ENCODE data around the gene PTPN23.

Gene PTPN23

GRCh38 chr3:47419083-47420043 is 38.5 kb downstream of the PTPN23 start:
- no peak for DNase-seq (ENCODE audit: low read depth)

GRCh38 chr3:47420044-47420430 is 39.2 kb downstream of the PTPN23 start:
- DNase-seq (ENCODE audit: low read depth): no peak

GRCh38 chr3:47420511-47421484 is 40.0 kb downstream of the PTPN23 start:
- peak; percentile 79 for DNase-seq (ENCODE audit: low read depth)

GRCh38 chr3:47421741-47422649 is 41.2 kb downstream of the PTPN23 start:
- DNase-seq (ENCODE audit: low read depth): no peak

- no peak for DNase-seq (ENCODE audit: low read depth)
Observed at GRCh38 chr3:47422743-47423142, 41.9 kb downstream of the PTPN23 start.

GRCh38 chr3:47423548-47424145 is 42.8 kb downstream of the PTPN23 start:
- no peak for DNase-seq (ENCODE audit: low read depth)

GRCh38 chr3:47424434-47425382 is 43.9 kb downstream of the PTPN23 start:
- no peak for DNase-seq (ENCODE audit: low read depth)

GRCh38 chr3:47425383-47425778 is 44.6 kb downstream of the PTPN23 start:
- no peak for DNase-seq (ENCODE audit: low read depth)

- DNase-seq (ENCODE audit: low read depth): no peak
Observed at GRCh38 chr3:47425959-47426358, 45.1 kb downstream of the PTPN23 start.

GRCh38 chr3:47427866-47428265 is 47.0 kb downstream of the PTPN23 start:
- no peak for DNase-seq (ENCODE audit: low read depth)

- DNase-seq (ENCODE audit: low read depth): no peak
Observed at GRCh38 chr3:47428662-47429061, 47.8 kb downstream of the PTPN23 start.

GRCh38 chr3:47429476-47430270 is 48.9 kb downstream of the PTPN23 start:
- DNase-seq (ENCODE audit: low read depth): no peak

- no peak for DNase-seq (ENCODE audit: low read depth)
Observed at GRCh38 chr3:47430606-47431005, 49.8 kb downstream of the PTPN23 start.

GRCh38 chr3:47431225-47431624 is 50.4 kb downstream of the PTPN23 start:
- no peak for DNase-seq (ENCODE audit: low read depth)

- no peak for DNase-seq (ENCODE audit: low read depth)
Observed at GRCh38 chr3:47432673-47433072, 51.9 kb downstream of the PTPN23 start.

- DNase-seq (ENCODE audit: low read depth): no peak
Observed at GRCh38 chr3:47433796-47434195, 53.0 kb downstream of the PTPN23 start.

GRCh38 chr3:47434849-47435248 is 54.0 kb downstream of the PTPN23 start:
- no peak for DNase-seq (ENCODE audit: low read depth)

- no peak for DNase-seq (ENCODE audit: low read depth)
Observed at GRCh38 chr3:47436180-47436579, 55.4 kb downstream of the PTPN23 start.

- no peak for DNase-seq (ENCODE audit: low read depth)
Observed at GRCh38 chr3:47440131-47440530, 59.3 kb downstream of the PTPN23 start.

Measured in stromal cell of bone marrow (primary cell).